Measurements from ENCODE around the gene ETV6. TPM values are rescaled to one million over a fixed set of nuclear protein-coding genes. Genes with fewer than 3 reads are reported as not detected.

Gene ETV6
- total and polyA plus RNA-seq, 2 of the 8 experiments (the other 6 are each of a cell fraction or from before 2014, with no cell fraction given) = 5.5 to 23.9 TPM

DNA sequence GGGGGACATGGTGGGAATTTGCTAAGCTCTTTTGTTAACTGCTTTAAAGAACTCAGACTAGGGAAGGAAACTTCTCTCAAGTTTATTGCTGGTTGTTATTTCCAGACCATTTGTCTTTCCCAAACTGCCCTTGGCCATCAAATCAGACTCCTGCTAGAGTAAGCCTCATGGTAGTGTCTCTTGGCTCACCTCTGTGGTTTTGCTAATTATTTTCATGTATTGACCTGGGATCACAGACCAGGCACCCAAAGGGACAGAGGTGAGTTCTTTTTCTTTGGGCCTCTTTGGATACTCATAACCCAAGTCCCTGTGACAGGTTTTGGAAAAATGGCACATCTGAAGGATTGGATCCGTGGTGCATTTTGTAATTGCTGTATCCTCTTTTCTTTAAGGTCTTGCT lies 11.2 kb downstream of the ETV6 start:
- Histone ChIP-seq H4K5ac (ENCODE audit: insufficient read length, low read depth, low read length) (no peak overlapping the region), H3K79me1 (ENCODE audit: low read depth, low read length) (peaks cover 7% of the 10 kb centered on the region), H3K23ac (ENCODE audit: insufficient read length) (no peak overlapping the region), H3K23me2 (ENCODE audit: low read depth, low read length) (peaks cover 2% of the 10 kb centered on the region; the same call in 1 of the 2 replicates), H2AK5ac (ENCODE audit: low read depth, low read length) (no peak overlapping the region), H3K36me3 (ENCODE audit: control insufficient read depth in 2 of 4, insufficient read depth in 4 of 4, low read length in 3 of 4) (no peaks in the 10 kb centered on the region), H3K56ac (replicated peaks; ENCODE audit: insufficient read length, low read depth, low read length) (no peak overlapping the region), H3K27ac (ENCODE audit: low read depth, low read length) (no peak overlapping the region), H3K14ac (ENCODE audit: insufficient read length) (no peak overlapping the region), H2AFZ (ENCODE audit: low read length) (no peak overlapping the region), H4K20me1 (replicated peaks in 1 of 2; ENCODE audit: control insufficient read depth in 1 of 2, insufficient read depth in 2 of 2, low read length in 2 of 2) (peaks cover 0 to 2% of the 10 kb centered on the region in 2 experiments), H3K4ac (replicated peaks; ENCODE audit: insufficient read length, low read depth, low read length) (no peak overlapping the region), H3K79me2 (ENCODE audit: control insufficient read depth in 1 of 2, insufficient read depth in 2 of 2, low read length in 2 of 2) (peaks cover 0 to 81% of the 10 kb centered on the region in 2 experiments; a peak in 3 of 4 replicates), H3K9me3 (ENCODE audit: insufficient read depth in 2 of 2, low read depth in 1 of 2, low read length in 1 of 2) (no peaks in the 10 kb centered on the region), H2BK12ac (ENCODE audit: low read depth, low read length) (no peak overlapping the region), H3K4me1 (replicated peaks in 1 of 4; ENCODE audit: control insufficient read depth in 3 of 4, insufficient read depth in 4 of 4, low read length in 3 of 4) (peaks cover 0 to 20% (median 6%) of the 10 kb centered on the region in 4 experiments; a peak in 5 of 7 replicates), H3K4me3 (ENCODE audit: extremely low read depth in 1 of 4, insufficient read depth in 2 of 4, low read depth in 3 of 4, low read length in 4 of 4) (no peak overlapping the region), H4K8ac (ENCODE audit: extremely low read depth, insufficient read depth, low read length) (no peak overlapping the region), H3K18ac (ENCODE audit: extremely low read depth, low read length) (no peak overlapping the region), H4K91ac (replicated peaks; ENCODE audit: insufficient read length, low read length) (no peak overlapping the region), H3K9ac (replicated peaks in 1 of 4; ENCODE audit: extremely low read depth in 1 of 4, low read depth in 3 of 4, low read length in 3 of 4) (no peak overlapping the region), H3K4me2 (ENCODE audit: insufficient read depth in 1 of 2, low read depth in 2 of 2, low read length in 2 of 2) (no peak overlapping the region), H2BK5ac (ENCODE audit: low read depth, low read length) (no peak overlapping the region), H2BK20ac (ENCODE audit: low read length) (no peak overlapping the region), H2BK15ac (ENCODE audit: low read length) (no peak overlapping the region), H2BK120ac (replicated peaks; ENCODE audit: low read depth, low read length) (no peak overlapping the region), H3K27me3 (replicated peaks in 1 of 4; ENCODE audit: control insufficient read depth in 3 of 4, extremely low read depth in 1 of 4, insufficient read depth in 3 of 4, low read length in 3 of 4) (no peaks in the 10 kb centered on the region)
- DNase-seq (ENCODE audit: low read depth in 1 of 2, low spot score in 2 of 2) (no peak), FAIRE-seq (no peak)
- no peak for TF ChIP-seq POLR2A (IDR thresholded peaks at IDR 0.05; ENCODE audit: control extremely low read depth in 1 of 2, low read depth in 2 of 2, low read length in 2 of 2)
- TF ChIP-seq RNF2 (IDR thresholded peaks at IDR 0.05; ENCODE audit: borderline replicate concordance, low read depth, low read length, missing control alignments, poor library complexity, severe bottlenecking) = no peak
- TF ChIP-seq ZNF274 (IDR thresholded peaks at IDR 0.05; ENCODE audit: borderline replicate concordance, extremely low read depth, low read length) = no peak
- TF ChIP-seq JUND (IDR thresholded peaks at IDR 0.05; ENCODE audit: low read length) = no peak
- TF ChIP-seq MAFK (IDR thresholded peaks at IDR 0.05; ENCODE audit: low read depth, low read length) = no peak
- TF ChIP-seq EGR1 (IDR thresholded peaks at IDR 0.05; ENCODE audit: borderline replicate concordance, low read depth, low read length) = no peak
- TF ChIP-seq, protein P1, sequence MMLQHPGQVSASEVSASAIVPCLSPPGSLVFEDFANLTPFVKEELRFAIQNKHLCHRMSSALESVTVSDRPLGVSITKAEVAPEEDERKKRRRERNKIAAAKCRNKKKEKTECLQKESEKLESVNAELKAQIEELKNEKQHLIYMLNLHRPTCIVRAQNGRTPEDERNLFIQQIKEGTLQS (IDR thresholded peaks at IDR 0.05; ENCODE audit: insufficient read depth, low read depth, low read length) = no peak
- no peak for TF ChIP-seq CREB1 (IDR thresholded peaks at IDR 0.05)
- TF ChIP-seq BRCA1 (IDR thresholded peaks at IDR 0.05; ENCODE audit: low read depth, low read length) = no peak
- TF ChIP-seq HDAC6 (IDR thresholded peaks at IDR 0.05; ENCODE audit: low read depth, low read length) = no peak
- ChIA-PET POLR2A (ENCODE audit: partially characterized antibody) (no interaction called here), CTCF (ENCODE audit: partially characterized antibody) (no interaction called here)
- 85% methylated on average over 1 of the region's 1 CpG; no CpG with 5 or more reads in 1 of the 2 experiments for WGBS, 2 experiments (ENCODE audit: extremely low coverage in 1 of 2, insufficient coverage in 1 of 2, insufficient read length in 1 of 2, insufficient replicate concordance in 2 of 2, low coverage in 1 of 2, low lambda C conversion rate in 2 of 2, missing lambda C conversion rate in 1 of 2)

All from H1 (cell line).